GM10248 (cell line): ENCODE results near the gene ACTN4.

Source experiments
- CTCF ChIA-PET: fragments of 300-600 bp; sonication (Branson Sonifier 250); formaldehyde crosslinking; extraction: SDS; loops from one replicate; lab custom pipeline; 2021; ENCODE audit warnings: antibody characterized with exemption; lab: Yijun Ruan, JAX
- POLR2A ChIA-PET: fragments of 350-650 bp; sonication (Branson Sonifier 250); formaldehyde crosslinking; extraction: SDS; loops from one replicate; lab custom pipeline; 2020; ENCODE audit warnings: antibody characterized with exemption; lab: Yijun Ruan, JAX
- DNase-seq: peaks from one replicate; pipeline ENCODE4 v3.0.0; 2012; ENCODE audit errors: extremely low spot score
- CTCF ChIP-seq: IDR thresholded peaks from 2 replicates; pipeline ENCODE4 v1.5.1; 2012; ENCODE audit warnings: mild to moderate bottlenecking, low read depth; ENCODE audit errors: extremely low read depth, missing control alignments, control extremely low read depth

ACTN4 gene

GRCh38 chr19:38715555-38715954 is 68.1 kb downstream of the ACTN4 start:
- no peak for DNase-seq
- ChIA-PET CTCF (no interaction called here), POLR2A (no interaction called here)
- no peak for TF ChIP-seq CTCF

GRCh38 chr19:38717051-38717450 is 69.6 kb downstream of the ACTN4 start:
- POLR2A ChIA-PET, result no interaction called here
- no peak for DNase-seq
- CTCF ChIA-PET, result no interaction called here

GRCh38 chr19:38717855-38718254 is 70.4 kb downstream of the ACTN4 start:
- DNase-seq, result no peak
- CTCF ChIA-PET, result no interaction called here
- POLR2A ChIA-PET, result no interaction called here
- no peak for TF ChIP-seq CTCF

More at GRCh38 chr19:38717051-38717450, 69.6 kb downstream of the ACTN4 start:
- no peak for TF ChIP-seq CTCF

GRCh38 chr19:38718747-38719543 is 71.5 kb downstream of the ACTN4 start:
- ChIA-PET CTCF (interaction anchor here (0.8 to 1.0 kb wide), 2 partner anchors 8 to 169 kb away, joined by 3 read pairs; no protein-coding TSS in a partner anchor), POLR2A (no interaction called here)

GRCh38 chr19:38719761-38720558 is 72.5 kb downstream of the ACTN4 start:
- DNase-seq, result no peak
- no peak for TF ChIP-seq CTCF
- CTCF ChIA-PET, result interaction anchor here (0.8 to 1.0 kb wide), 3 partner anchors 9 to 168 kb away, joined by 3 read pairs; no protein-coding TSS in a partner anchor
- POLR2A ChIA-PET, result no interaction called here

More at GRCh38 chr19:38718747-38719543, 71.5 kb downstream of the ACTN4 start:
- DNase-seq, result no peak
- TF ChIP-seq CTCF, result peak; percentile 8

- ChIA-PET CTCF (interaction anchor here (0.9 to 1.7 kb wide), 2 partner anchors 49 to 84 kb away, joined by 3 read pairs; no protein-coding TSS in a partner anchor), POLR2A (interaction anchor here (0.6 kb wide), 1 partner anchor 111 kb away, joined by 3 read pairs; the partner anchor contains the start of gene ECH1)
- DNase-seq, result peak; percentile 47
- TF ChIP-seq CTCF, result no peak
Measured at GRCh38 chr19:38720559-38721236, 73.2 kb downstream of the ACTN4 start.
